OCI-LY7 (cell line): Measurements from ENCODE around the gene LAMP5. TPM values are rescaled to one million over a fixed set of nuclear protein-coding genes. Genes with fewer than 3 reads are reported as not detected.

Experiments used
- BruUV-seq: library from RNA; stranded (reverse); fragments of 400-500 nt; replicated peaks from 2 replicates; lab custom pipeline; 2021; lab: Mats Ljungman, UMichigan
- CTCF ChIA-PET: fragments of 300-600 bp; sonication (Branson Sonifier 250); formaldehyde crosslinking; loops from one replicate; lab custom pipeline; 2022; ENCODE audit warnings: antibody characterized with exemption; ENCODE audit not compliant: unreplicated experiment; lab: Charles Lee
- POLR2A ChIA-PET: fragments of 300-600 bp; sonication (Branson Sonifier 250); formaldehyde crosslinking; loops from one replicate; lab custom pipeline; 2022; ENCODE audit warnings: antibody characterized with exemption; lab: Charles Lee
- DNase-seq: peaks from one replicate; pipeline ENCODE4 v3.0.0-alpha.2; 2015; ENCODE audit warnings: low spot score
- H2AFZ ChIP-seq: fragments of 200-600 bp; sonication (generic), shearing (Covaris generic); 2 replicates; pipeline ENCODE4 v1.6.1; 2014; ENCODE audit warnings: mild to moderate bottlenecking, antibody characterized with exemption, low read length, moderate library complexity
- H3K27ac ChIP-seq: fragments of 200-600 bp; sonication (generic); 2 replicates; pipeline ENCODE4 v1.5.1; 2014; ENCODE audit warnings: mixed run types, low read depth, mild to moderate bottlenecking, moderate library complexity, low read length, inconsistent platforms; ENCODE audit not compliant: poor library complexity, severe bottlenecking
- H3K36me3 ChIP-seq: fragments of 200-600 bp; sonication (generic); 2 replicates; pipeline ENCODE4 v1.6.1; 2014; ENCODE audit warnings: mild to moderate bottlenecking, antibody characterized with exemption, low read length, moderate library complexity, mixed read lengths; ENCODE audit not compliant: insufficient read depth
- H3K4me1 ChIP-seq: fragments of 200-600 bp; sonication (generic); 2 replicates; pipeline ENCODE4 v1.5.1; 2014; ENCODE audit warnings: mild to moderate bottlenecking, low read length; ENCODE audit not compliant: insufficient read depth, poor library complexity, severe bottlenecking
- H3K4me2 ChIP-seq: fragments of 200-600 bp; sonication (generic); 2 replicates; pipeline ENCODE4 v1.6.1; 2014; ENCODE audit warnings: mild to moderate bottlenecking, low read length
- H3K4me3 ChIP-seq: fragments of 200-600 bp; sonication (generic); 2 replicates; pipeline ENCODE4 v1.5.1; 2014; ENCODE audit warnings: mild to moderate bottlenecking, low read depth, low read length; ENCODE audit not compliant: poor library complexity, severe bottlenecking
- H3K79me2 ChIP-seq: fragments of 200-600 bp; sonication (generic); 2 replicates; pipeline ENCODE4 v1.6.1; 2016; ENCODE audit warnings: low read depth, mild to moderate bottlenecking, low read length, moderate library complexity, mixed read lengths; ENCODE audit not compliant: insufficient read depth
- H3K9me2 ChIP-seq: fragments of 200-600 bp; sonication (generic); 2 replicates; pipeline ENCODE4 v1.6.1; 2016; ENCODE audit warnings: mild to moderate bottlenecking, low read length, mixed read lengths; ENCODE audit not compliant: insufficient read depth
- H3K9me3 ChIP-seq: fragments of 200-600 bp; sonication (generic); 2 replicates; pipeline ENCODE4 v1.6.1; 2014; ENCODE audit warnings: mild to moderate bottlenecking, mixed run types, low read length, mixed read lengths
- H4K20me1 ChIP-seq: fragments of 200-600 bp; sonication (generic); 2 replicates; pipeline ENCODE4 v1.6.1; 2014; ENCODE audit warnings: mild to moderate bottlenecking, antibody characterized with exemption, low read length, moderate library complexity, mixed read lengths; ENCODE audit not compliant: insufficient read depth
- CTCF ChIP-seq: fragments of 200-600 bp; sonication (generic); conservative IDR thresholded peaks from 2 replicates; pipeline ENCODE4 v1.5.1; 2014; ENCODE audit warnings: mild to moderate bottlenecking, antibody characterized with exemption, low read length, moderate library complexity, mixed read lengths
- EZH2phosphoT487 ChIP-seq: fragments of 200-600 bp; sonication (generic); IDR thresholded peaks from 2 replicates; pipeline ENCODE4 v1.6.1; 2018; ENCODE audit warnings: low read depth, borderline replicate concordance, mild to moderate bottlenecking, mixed run types, antibody characterized with exemption, low read length, moderate library complexity, mixed read lengths
- intact Hi-C: fragments of 100-400 bp; cut with micrococcal nuclease; formaldehyde crosslinking; loops from one replicate; pipeline ENCODE4 v1.10.0; 2022; ENCODE audit not compliant: unreplicated experiment
- total RNA-seq, 2 experiments: library from RNA; depleted of rRNA in 1 of 2; stranded (reverse); fragments of >200 nt in 1 of 2; shearing (Covaris generic) in 1 of 2; gene quantifications; 2 replicates each; pipeline ENCODE4 v1.2.3, GENCODE V29; 2014 to 2022

The LAMP5 gene
- total RNA-seq, 2 experiments from 2014 or later, result not detected

- H3K79me2 ChIP-seq, result no peaks in the 10 kb centered on the region
- no peaks in the 10 kb centered on the region for H3K9me3 ChIP-seq
- H3K36me3 ChIP-seq, result no peaks in the 10 kb centered on the region
- no peak overlapping the region for H3K4me2 ChIP-seq
- no peak overlapping the region for H3K4me3 ChIP-seq
- intact Hi-C loops, result no loop called here
- no TSS peak for BruUV-seq
- H4K20me1 ChIP-seq, result no peaks in the 10 kb centered on the region
- no peaks in the 10 kb centered on the region for H3K9me2 ChIP-seq
- H3K4me1 ChIP-seq, result no peaks in the 10 kb centered on the region
- CTCF ChIA-PET, result no interaction called here
- no peak overlapping the region for H3K27ac ChIP-seq
- POLR2A ChIA-PET, result no interaction called here
- no peak for DNase-seq
- TF ChIP-seq EZH2phosphoT487 (no peak), CTCF (no peak)
- no peak overlapping the region for H2AFZ ChIP-seq
These were observed 64.2 kb downstream of the LAMP5 start for GRCh38 chr20:9578594-9578993.
